ENCODE data around the gene PORCN. TPM values are rescaled to one million over a fixed set of nuclear protein-coding genes. Genes with fewer than 3 reads are reported as not detected.

The PORCN gene
- total RNA-seq, 1 experiment from 2014 or later, result 12.6 TPM

DNA sequence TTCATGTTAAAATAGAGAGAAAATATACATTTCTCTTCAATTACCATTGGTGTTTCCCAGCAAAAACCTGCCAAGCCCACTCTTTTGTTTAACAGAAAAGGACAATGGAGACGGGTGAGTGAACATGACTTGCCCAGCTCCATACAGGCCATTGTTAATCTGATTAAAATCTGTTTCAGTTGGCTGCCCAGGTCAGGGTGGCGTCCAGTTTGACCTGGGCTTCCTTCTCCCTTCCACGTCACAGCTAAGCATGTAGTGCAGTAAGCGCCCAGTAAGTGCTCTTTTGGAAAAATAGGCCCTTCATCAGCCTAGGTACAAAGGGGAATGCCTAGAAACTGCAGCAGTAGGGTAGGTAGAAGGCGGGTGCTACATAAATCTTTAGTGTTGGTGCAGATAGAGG, 1.5 kb upstream of the PORCN start:
- H3K56ac ChIP-seq (ENCODE audit: insufficient read length, low read depth, low read length), result no peak overlapping the region
- H3K4me1 ChIP-seq (ENCODE audit: insufficient read depth, low read length), result no peaks in the 10 kb centered on the region
- WGBS (ENCODE audit: extremely low coverage, insufficient read length, low lambda C conversion rate), result no CpG with 5 or more reads among the region's 5 CpGs
- no peaks in the 10 kb centered on the region for H3K27me3 ChIP-seq (ENCODE audit: insufficient read depth, low read length)
- H3K27me3 Mint-ChIP-seq (ENCODE audit: low read depth), result peaks cover 4% of the 10 kb centered on the region
- H3K14ac ChIP-seq (ENCODE audit: insufficient read depth, low read length), result no peak overlapping the region
- H3K23me2 ChIP-seq (ENCODE audit: insufficient read length, low read depth, low read length, poor library complexity, severe bottlenecking), result peaks cover 5% of the 10 kb centered on the region
- no peak overlapping the region for H2BK20ac ChIP-seq (ENCODE audit: low read depth, low read length, poor library complexity, severe bottlenecking)
- peak overlapping the region in 1 of 2 experiments; percentile 4; a peak in 1 of 5 replicates for H3K4me3 Mint-ChIP-seq
- peaks cover 4 to 9% (median 5%) of the 10 kb centered on the region in 3 experiments; a peak in 5 of 7 replicates for H3K36me3 Mint-ChIP-seq (ENCODE audit: insufficient read depth in 1 of 3, low read depth in 3 of 3)
- no peaks in the 10 kb centered on the region for H4K20me1 ChIP-seq (ENCODE audit: control insufficient read depth, insufficient read depth, insufficient read length)
- no peak overlapping the region for H3K4ac ChIP-seq (ENCODE audit: low read depth, low read length)
- H2BK120ac ChIP-seq (ENCODE audit: low read depth, low read length, poor library complexity, severe bottlenecking), result no peak overlapping the region
- H3K23ac ChIP-seq (ENCODE audit: insufficient read length, low read depth, low read length), result no peak overlapping the region
- H3K4me1 Mint-ChIP-seq, result peaks cover 3 to 8% of the 10 kb centered on the region in 2 experiments; a peak in 3 of 4 replicates
- no peaks in the 10 kb centered on the region for H3K79me2 ChIP-seq (ENCODE audit: insufficient read depth, low read length)
- no peak overlapping the region for H4K5ac ChIP-seq (ENCODE audit: insufficient read length, low read depth, low read length)
- TF ChIP-seq, protein P1, sequence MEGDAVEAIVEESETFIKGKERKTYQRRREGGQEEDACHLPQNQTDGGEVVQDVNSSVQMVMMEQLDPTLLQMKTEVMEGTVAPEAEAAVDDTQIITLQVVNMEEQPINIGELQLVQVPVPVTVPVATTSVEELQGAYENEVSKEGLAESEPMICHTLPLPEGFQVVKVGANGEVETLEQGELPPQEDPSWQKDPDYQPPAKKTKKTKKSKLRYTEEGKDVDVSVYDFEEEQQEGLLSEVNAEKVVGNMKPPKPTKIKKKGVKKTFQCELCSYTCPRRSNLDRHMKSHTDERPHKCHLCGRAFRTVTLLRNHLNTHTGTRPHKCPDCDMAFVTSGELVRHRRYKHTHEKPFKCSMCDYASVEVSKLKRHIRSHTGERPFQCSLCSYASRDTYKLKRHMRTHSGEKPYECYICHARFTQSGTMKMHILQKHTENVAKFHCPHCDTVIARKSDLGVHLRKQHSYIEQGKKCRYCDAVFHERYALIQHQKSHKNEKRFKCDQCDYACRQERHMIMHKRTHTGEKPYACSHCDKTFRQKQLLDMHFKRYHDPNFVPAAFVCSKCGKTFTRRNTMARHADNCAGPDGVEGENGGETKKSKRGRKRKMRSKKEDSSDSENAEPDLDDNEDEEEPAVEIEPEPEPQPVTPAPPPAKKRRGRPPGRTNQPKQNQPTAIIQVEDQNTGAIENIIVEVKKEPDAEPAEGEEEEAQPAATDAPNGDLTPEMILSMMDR (conservative IDR thresholded peaks at IDR 0.05), result no peak
- H2BK5ac ChIP-seq (ENCODE audit: insufficient read length, low read length), result no peak overlapping the region
- H3K27ac ChIP-seq (ENCODE audit: insufficient read length, low read depth, low read length), result no peak overlapping the region
- H3K4me2 ChIP-seq (ENCODE audit: insufficient read depth, insufficient read length, low read length), result no peak overlapping the region
- no peak overlapping the region for H3K27ac Mint-ChIP-seq
- H3K18ac ChIP-seq (ENCODE audit: insufficient read length, low read depth, low read length), result no peak overlapping the region
- H3K9ac ChIP-seq (ENCODE audit: extremely low read depth, insufficient read length, low read length), result no peak overlapping the region
- H3T11ph ChIP-seq (ENCODE audit: low read length), result no peak overlapping the region
- H4K91ac ChIP-seq (ENCODE audit: insufficient read length, low read depth, low read length), result no peak overlapping the region
- DNase-seq, result no peak
- no peak overlapping the region for H2AFZ ChIP-seq (ENCODE audit: low read length)
- no peak overlapping the region for H2BK12ac ChIP-seq (ENCODE audit: insufficient read length, low read depth, low read length)
- H2AK5ac ChIP-seq (ENCODE audit: insufficient read length, low read length), result no peak overlapping the region
- no peak overlapping the region for H2BK15ac ChIP-seq (ENCODE audit: low read depth, low read length)
- H3K9me3 Mint-ChIP-seq, result peaks cover 67 to 70% of the 10 kb centered on the region in 2 experiments
- no peaks in the 10 kb centered on the region for H3K79me1 ChIP-seq (ENCODE audit: insufficient read depth, low read depth, low read length, poor library complexity, severe bottlenecking)
- no peak overlapping the region for H4K8ac ChIP-seq (replicated peaks; ENCODE audit: insufficient read length, low read depth, low read length)
- H3K9me3 ChIP-seq (ENCODE audit: control insufficient read depth, low read depth, low read length), result peaks cover 35% of the 10 kb centered on the region

Data from H9 (cell line).